GM08714 (cell line): ENCODE results near the gene PTPRE.

Experiments
- H3K4me3 ChIP-seq: fragments of 200-500 bp; sonication (Bioruptor generic); 2 replicates; pipeline ENCODE4 v1.5.1; 2014; ENCODE audit warnings: mild to moderate bottlenecking, low read length, inconsistent platforms
- ZNF274 ChIP-seq: IDR thresholded peaks from 2 replicates; pipeline ENCODE4 v1.6.1; 2012; ENCODE audit warnings: mild to moderate bottlenecking, low read depth, low read length

PTPRE gene

GRCh38 chr10:127961071-127961470 lies 54.2 kb downstream of the PTPRE start:
- TF ChIP-seq ZNF274, result no peak
- no peak overlapping the region for H3K4me3 ChIP-seq

DNA sequence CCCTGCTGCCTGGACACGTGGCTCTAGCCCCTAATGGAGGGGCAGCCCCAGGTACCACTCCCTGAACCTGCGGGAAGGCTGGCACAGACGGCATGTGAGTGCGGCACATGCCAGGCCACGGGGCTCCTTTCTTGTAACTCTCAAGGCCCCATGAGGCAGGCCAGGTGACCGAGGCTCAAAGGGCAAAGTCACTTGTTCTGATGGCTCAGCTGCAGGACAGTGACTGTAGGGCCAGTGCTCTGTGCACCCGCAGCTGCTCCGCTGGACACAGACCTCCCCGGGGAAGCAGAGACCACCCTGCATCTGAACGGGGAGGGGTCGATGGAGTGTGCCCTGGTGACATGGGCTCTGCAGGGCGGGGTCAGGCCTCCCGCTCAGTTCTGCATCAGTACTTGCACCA lies 55.3 kb downstream of the PTPRE start:
- no peak for TF ChIP-seq ZNF274
- no peak overlapping the region for H3K4me3 ChIP-seq

DNA sequence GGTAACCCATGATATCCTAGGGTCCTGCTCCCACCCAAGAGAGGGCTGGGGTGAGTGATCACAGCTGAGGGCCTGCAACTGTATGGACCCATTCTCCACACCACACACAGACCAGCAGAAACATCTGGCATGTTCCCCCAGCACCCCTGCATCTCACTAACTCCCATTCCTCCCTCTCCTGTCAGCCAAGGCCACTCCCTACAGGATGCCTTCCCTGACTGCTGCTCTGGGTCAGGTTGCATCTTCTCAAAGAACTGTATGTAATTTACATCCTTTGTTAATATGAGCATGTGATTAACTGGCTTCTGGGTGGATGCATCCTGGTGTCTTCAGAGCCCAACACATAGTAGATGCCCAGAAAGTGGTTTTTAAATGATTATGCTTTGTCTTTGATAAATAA lies 56.2 kb downstream of the PTPRE start:
- H3K4me3 ChIP-seq, result no peak overlapping the region
- TF ChIP-seq ZNF274, result no peak

DNA sequence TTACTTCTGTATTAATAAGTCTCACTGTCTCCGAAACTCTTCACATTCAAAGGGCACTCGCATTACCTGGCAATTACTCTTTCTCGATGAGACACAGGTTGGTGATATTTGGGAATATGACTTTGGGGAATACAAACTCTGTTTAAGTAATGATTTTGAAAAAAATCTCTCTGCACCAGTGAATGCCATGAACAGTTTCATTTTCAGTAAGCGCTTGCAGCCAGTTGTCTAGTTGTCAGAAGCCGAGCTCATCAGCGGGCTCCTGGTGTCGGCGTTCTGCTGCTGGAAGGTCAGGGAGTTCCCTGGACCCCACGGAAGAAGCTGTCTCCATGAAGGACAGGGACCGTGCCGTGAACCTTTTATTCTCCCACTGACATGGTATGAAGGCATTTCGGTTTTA lies 57.7 kb downstream of the PTPRE start:
- TF ChIP-seq ZNF274, result no peak
- H3K4me3 ChIP-seq, result no peak overlapping the region

- no peak overlapping the region for H3K4me3 ChIP-seq
- no peak for TF ChIP-seq ZNF274
These were observed 60.0 kb downstream of the PTPRE start for GRCh38 chr10:127966875-127967274.

GRCh38 chr10:127968027-127968441 lies 61.1 kb downstream of the PTPRE start:
- no peak for TF ChIP-seq ZNF274
- H3K4me3 ChIP-seq, result no peak overlapping the region

- no peak overlapping the region for H3K4me3 ChIP-seq
- TF ChIP-seq ZNF274, result no peak
These were observed 61.8 kb downstream of the PTPRE start for GRCh38 chr10:127968659-127969058.

DNA sequence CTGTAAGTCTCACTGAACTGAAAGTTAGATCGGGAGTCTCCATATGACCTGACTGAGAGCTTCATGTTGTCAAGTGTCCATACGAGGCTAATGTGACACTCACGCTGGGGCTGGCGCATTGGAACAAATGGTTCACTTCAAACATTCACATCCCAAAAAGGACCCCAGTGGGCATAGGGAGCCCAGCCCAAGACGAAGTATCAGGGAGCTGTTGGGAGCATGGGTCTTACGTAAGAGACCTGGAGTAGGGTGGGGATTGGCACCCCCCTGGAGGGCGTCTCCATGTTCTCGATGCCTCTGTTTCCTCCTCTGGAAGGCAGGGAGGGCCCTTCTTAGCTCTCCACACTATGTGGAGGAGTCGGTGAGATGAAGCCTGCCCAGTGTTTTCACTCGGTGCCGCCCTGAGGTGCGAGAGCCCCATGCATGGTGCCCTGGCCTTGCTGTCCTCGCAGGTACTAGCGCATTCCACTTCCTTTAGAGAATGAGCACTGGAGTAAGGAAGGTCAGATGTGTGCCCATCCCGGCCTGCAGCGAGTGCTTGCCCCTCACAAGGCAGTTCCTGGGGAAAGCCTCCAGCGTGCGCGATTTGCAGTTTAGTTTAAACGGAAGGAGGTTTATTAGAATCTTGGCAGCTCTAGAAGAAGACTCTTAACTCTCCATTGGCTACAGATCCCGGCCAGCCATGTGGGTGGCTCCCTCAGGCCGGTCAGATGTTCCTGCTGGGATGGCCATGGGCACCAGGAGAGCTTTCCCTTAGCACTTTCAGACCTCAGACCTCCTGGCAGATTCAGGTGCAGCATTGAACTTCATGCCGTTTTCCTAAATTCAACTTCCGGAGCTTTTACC lies 64.4 kb downstream of the PTPRE start:
- no peak overlapping the region for H3K4me3 ChIP-seq
- no peak for TF ChIP-seq ZNF274

DNA sequence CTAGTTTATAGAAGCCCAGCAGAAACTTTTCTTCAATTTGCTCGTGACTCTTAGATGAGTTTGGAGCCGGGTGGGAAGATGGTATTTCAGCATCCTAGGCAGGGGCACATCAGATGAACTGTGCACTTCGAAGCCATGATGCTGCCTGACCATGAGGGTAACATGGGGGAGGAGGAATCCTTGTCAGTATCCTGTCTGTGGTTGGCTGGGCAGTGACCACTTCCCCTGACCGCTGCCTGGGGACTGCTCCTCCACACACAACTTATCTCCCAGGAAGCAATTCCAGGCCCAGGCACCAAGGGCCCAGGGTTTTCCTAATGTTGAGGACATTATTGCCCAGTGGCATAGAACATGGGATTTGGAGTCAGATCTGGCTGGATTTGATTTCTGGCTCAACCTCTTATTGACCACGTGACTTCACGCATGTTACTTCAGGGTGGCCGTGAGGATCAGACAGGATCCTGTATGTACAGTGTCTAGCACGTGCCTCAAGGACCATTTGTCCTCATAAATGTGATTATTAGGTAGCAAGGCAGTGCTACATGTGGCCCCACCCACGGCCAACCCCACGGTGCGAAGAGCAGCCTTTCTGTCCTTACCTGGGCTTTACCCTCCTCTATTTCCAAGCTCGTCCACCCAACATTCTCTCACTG lies 65.2 kb downstream of the PTPRE start:
- TF ChIP-seq ZNF274, result no peak
- H3K4me3 ChIP-seq, result no peak overlapping the region

DNA sequence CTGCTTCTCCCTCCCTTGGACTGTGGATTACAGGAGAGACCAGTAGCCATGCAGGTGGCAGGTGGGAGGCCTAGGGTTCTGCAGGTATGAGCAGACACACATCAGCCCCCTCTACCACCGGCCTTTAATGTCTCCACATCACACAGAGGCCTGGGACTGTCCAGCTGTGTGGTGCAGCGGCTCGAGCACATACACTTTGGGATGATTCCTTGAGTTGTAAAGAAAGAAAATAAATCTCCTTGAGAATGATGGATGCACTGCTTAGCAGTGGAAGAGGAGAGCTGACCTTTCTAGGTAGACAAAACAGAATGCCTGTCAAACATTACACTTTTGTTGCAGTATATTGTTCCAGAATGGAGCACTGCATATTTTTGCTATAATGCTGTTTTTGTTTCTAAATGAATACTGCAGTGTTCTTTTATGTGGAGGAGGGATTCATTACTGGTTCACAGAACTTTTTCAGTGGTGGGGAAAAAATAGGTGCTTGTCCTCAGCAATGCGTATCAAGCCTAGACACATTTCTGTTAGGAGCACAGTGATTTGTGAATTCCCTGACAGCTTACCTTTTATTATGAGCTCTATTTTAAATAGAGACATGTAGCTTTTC lies 66.0 kb downstream of the PTPRE start:
- H3K4me3 ChIP-seq, result no peak overlapping the region
- TF ChIP-seq ZNF274, result no peak

GRCh38 chr10:127973791-127974311 lies 66.9 kb downstream of the PTPRE start:
- TF ChIP-seq ZNF274, result no peak
- H3K4me3 ChIP-seq, result no peak overlapping the region

DNA sequence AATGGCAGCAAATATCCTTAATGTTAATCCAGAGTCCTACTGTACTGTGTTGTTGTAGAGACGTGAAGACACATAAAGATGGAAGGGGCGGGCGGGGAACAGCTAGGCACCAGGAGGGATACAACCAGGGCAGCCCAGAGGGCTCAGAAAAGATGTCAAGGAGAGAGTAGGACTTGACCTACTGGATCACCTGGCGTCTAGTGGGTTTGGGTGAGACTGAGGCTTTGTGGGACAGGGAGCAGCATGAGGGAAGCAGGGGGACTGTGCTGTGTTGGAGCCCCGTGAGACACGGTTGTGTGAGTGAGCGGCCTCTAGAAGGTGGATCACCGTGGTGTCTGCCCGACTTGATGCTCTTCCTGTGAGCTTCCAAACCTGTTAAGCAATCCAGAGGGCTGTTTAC lies 68.0 kb downstream of the PTPRE start:
- no peak overlapping the region for H3K4me3 ChIP-seq
- no peak for TF ChIP-seq ZNF274

GRCh38 chr10:127976286-127976685 lies 69.4 kb downstream of the PTPRE start:
- no peak overlapping the region for H3K4me3 ChIP-seq
- TF ChIP-seq ZNF274, result no peak

DNA sequence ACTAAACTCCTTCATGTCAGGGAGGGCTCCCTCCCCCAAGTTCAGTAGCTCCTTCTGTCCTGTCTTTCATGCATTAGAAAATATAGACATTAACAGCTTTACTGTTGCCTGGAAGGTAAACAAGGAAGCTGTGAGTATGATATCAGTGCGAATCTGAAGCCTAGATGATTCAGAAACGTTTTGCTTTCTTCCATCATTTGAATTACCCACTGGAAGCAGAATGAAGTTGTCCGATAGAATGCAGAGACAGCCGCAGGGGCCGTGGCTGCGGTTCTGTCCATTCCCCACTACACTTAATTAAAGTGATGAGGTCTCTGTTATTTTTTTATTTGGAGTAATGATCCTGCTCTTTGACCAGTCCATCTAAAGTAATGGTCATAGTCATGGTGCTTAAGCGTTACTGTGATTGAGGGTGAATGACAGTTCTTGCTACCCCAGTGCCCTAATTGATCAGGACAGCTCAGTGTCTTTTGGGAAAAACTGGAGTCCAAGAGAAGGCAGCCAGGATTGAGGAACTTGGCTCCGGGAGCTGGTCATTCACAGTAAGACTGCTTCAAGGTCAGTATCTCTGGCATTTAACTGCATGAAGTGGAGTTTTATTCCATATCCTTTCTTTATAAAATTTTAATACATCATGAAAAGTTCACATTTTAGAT lies 69.9 kb downstream of the PTPRE start:
- H3K4me3 ChIP-seq, result no peak overlapping the region
- TF ChIP-seq ZNF274, result no peak
